K562 (cell line): Measurements from ENCODE around the gene TMEM242. TPM values are rescaled to one million over a fixed set of nuclear protein-coding genes. Genes with fewer than 3 reads are reported as not detected.

Experiments used
- BRF1 ChIP-seq: IDR thresholded peaks from 3 replicates; pipeline ENCODE4 v1.6.1; 2011; ENCODE audit warnings: borderline replicate concordance, mild to moderate bottlenecking; ENCODE audit not compliant: insufficient read length; ENCODE audit errors: extremely low read depth
- CBFA2T3 ChIP-seq: fragments of 450-650 bp; IDR thresholded peaks from 2 replicates; pipeline ENCODE4 v1.6.1; 2017
- ETV5 ChIP-seq: sonication (generic); formaldehyde crosslinking; IDR thresholded peaks from 2 replicates; pipeline ENCODE4 v1.4.0; 2020; ENCODE audit warnings: low read depth, mild to moderate bottlenecking, missing genetic modification reagents
- HBP1 ChIP-seq: fragments of 450-650 bp; formaldehyde crosslinking; IDR thresholded peaks from 2 replicates; pipeline ENCODE4 v1.4.0; 2022; ENCODE audit warnings: missing genetic modification characterization
- MEIS2 ChIP-seq: fragments of 450-650 bp; IDR thresholded peaks from 2 replicates; pipeline ENCODE4 v1.6.1; 2014; ENCODE audit warnings: mild to moderate bottlenecking; ENCODE audit not compliant: partially characterized antibody
- MTA2 ChIP-seq: fragments of 450-650 bp; IDR thresholded peaks from 2 replicates; pipeline ENCODE4 v1.6.1; 2016; ENCODE audit warnings: low read depth
- NFXL1 ChIP-seq: fragments of 450-650 bp; formaldehyde crosslinking; IDR thresholded peaks from 2 replicates; pipeline ENCODE4 v1.4.0; 2021; ENCODE audit warnings: mild to moderate bottlenecking
- TAF7 ChIP-seq: fragments of 450-650 bp; IDR thresholded peaks from 2 replicates; pipeline ENCODE4 v1.6.1; 2016; ENCODE audit warnings: missing genetic modification characterization, missing compliant biosample characterization
- TAL1 ChIP-seq: fragments of 450-650 bp; IDR thresholded peaks from 2 replicates; pipeline ENCODE4 v1.6.1; 2016; ENCODE audit warnings: mild to moderate bottlenecking
- TFAM ChIP-seq: fragments of 250-450 bp; sonication (Bioruptor Pico); conservative IDR thresholded peaks from 2 replicates; pipeline ENCODE4 v1.5.0; 2021; ENCODE audit warnings: mild to moderate bottlenecking, moderate library complexity
- ZC3H11A ChIP-seq: IDR thresholded peaks from 2 replicates; pipeline ENCODE4 v1.6.1; 2012; ENCODE audit warnings: low read depth, low read length, improper control_type of control experiment
- ZFP36 ChIP-seq: fragments of 150-350 bp; IDR thresholded peaks from 2 replicates; pipeline ENCODE4 v1.6.1; 2018; ENCODE audit warnings: low read length, low read depth; ENCODE audit not compliant: partially characterized antibody
- ZNF589 ChIP-seq: fragments of 200-800 bp; sonication (Bioruptor generic); IDR thresholded peaks from 2 replicates; pipeline ENCODE4 v1.6.1; 2016; ENCODE audit warnings: low read depth, missing genetic modification characterization, missing compliant biosample characterization
- polyA plus RNA-seq, 8 experiments: library from polyadenylated mRNA; depleted of rRNA in 4 of 8; stranded (reverse) in 5 of 8; unstranded in 3 of 8; fragments of >200 nt; fragmentation: Nextera tagmentation in 2 of 8; fragmentation: Illumina TruSeq in 1 of 8; extraction: Ambion mirVana in 2 of 8; extraction: Trizol in 1 of 8; gene quantifications; 2 replicates each; pipeline versions ENCODE4 v1.2.1 to v1.2.3, GENCODE V29; 2011 to 2014; ENCODE audit warnings: inconsistent platforms in 1 of 8, missing spikeins in 1 of 8
- total RNA-seq, 7 experiments: library from RNA; depleted of rRNA in 6 of 7; stranded (reverse); fragments of >200 nt in 6 of 7; fragmentation: Illumina TruSeq in 2 of 7; extraction: Trizol in 2 of 7; gene quantifications; 2 replicates each; pipeline versions ENCODE4 v1.2.1 to v1.2.3, GENCODE V29; 2011 to 2021; ENCODE audit warnings: low replicate concordance in 1 of 7
- TF ChIP-seq, protein P1 (sequence below): fragments of 250-450 bp; sonication (Bioruptor Pico); IDR thresholded peaks from 2 replicates; pipeline ENCODE4 v1.4.0; 2020; ENCODE audit warnings: mild to moderate bottlenecking, moderate library complexity
- TF ChIP-seq, protein P2 (sequence below): fragments of 250-450 bp; sonication (Bioruptor Pico); IDR thresholded peaks from 2 replicates; pipeline ENCODE4 v1.9.0; 2021; ENCODE audit warnings: mild to moderate bottlenecking

TMEM242 gene
- total and polyA plus RNA-seq, 9 of the 15 experiments (the other 6 are each of a cell fraction or from before 2014, with no cell fraction given) = 9.5 to 35.3 (median 16.5) TPM

GRCh38 chr6:157304899-157305663 lies 18.2 kb downstream of the TMEM242 start (continued):
- TF ChIP-seq, protein P1, sequence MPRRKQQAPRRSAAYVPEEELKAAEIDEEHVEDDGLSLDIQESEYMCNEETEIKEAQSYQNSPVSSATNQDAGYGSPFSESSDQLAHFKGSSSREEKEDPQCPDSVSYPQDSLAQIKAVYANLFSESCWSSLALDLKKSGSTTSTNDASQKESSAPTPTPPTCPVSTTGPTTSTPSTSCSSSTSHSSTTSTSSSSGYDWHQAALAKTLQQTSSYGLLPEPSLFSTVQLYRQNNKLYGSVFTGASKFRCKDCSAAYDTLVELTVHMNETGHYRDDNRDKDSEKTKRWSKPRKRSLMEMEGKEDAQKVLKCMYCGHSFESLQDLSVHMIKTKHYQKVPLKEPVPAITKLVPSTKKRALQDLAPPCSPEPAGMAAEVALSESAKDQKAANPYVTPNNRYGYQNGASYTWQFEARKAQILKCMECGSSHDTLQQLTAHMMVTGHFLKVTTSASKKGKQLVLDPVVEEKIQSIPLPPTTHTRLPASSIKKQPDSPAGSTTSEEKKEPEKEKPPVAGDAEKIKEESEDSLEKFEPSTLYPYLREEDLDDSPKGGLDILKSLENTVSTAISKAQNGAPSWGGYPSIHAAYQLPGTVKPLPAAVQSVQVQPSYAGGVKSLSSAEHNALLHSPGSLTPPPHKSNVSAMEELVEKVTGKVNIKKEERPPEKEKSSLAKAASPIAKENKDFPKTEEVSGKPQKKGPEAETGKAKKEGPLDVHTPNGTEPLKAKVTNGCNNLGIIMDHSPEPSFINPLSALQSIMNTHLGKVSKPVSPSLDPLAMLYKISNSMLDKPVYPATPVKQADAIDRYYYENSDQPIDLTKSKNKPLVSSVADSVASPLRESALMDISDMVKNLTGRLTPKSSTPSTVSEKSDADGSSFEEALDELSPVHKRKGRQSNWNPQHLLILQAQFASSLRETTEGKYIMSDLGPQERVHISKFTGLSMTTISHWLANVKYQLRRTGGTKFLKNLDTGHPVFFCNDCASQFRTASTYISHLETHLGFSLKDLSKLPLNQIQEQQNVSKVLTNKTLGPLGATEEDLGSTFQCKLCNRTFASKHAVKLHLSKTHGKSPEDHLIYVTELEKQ = no peak
- no peak for TF ChIP-seq MTA2
- TF ChIP-seq NFXL1 (CRISPR knock-in tag) = no peak
- no peak for TF ChIP-seq TAF7 (tag)
- peak; percentile 82 for TF ChIP-seq ZNF589
- TF ChIP-seq ZFP36 = no peak
- no peak for TF ChIP-seq MEIS2
- peak; percentile 6; the same call in 1 of the 2 replicates for TF ChIP-seq HBP1
- TF ChIP-seq TAL1 = 0 out of 2 replicates have a peak, but pooled peaks have one; percentile 14
- TF ChIP-seq, protein P2, sequence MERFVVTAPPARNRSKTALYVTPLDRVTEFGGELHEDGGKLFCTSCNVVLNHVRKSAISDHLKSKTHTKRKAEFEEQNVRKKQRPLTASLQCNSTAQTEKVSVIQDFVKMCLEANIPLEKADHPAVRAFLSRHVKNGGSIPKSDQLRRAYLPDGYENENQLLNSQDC (CRISPR knock-in tag) = no peak
- no peak for TF ChIP-seq ETV5 (CRISPR knock-in tag)
- TF ChIP-seq CBFA2T3 = no peak
- TF ChIP-seq BRF1 = no peak
- TF ChIP-seq ZC3H11A = no peak
- no peak for TF ChIP-seq TFAM (CRISPR knock-in tag)
